HCT116 (cell line): ENCODE results near the gene PDZD8. TPM values are rescaled to one million over a fixed set of nuclear protein-coding genes. Genes with fewer than 3 reads are reported as not detected.

ENCODE experiments used
- ATAC-seq: fragments of 200-7000 bp; cut with Tn5 transposase; 2 replicates; pipeline ENCODE4 v1.9.1; 2020; ENCODE audit warnings: mild to moderate bottlenecking, moderate library complexity
- BruUV-seq: library from RNA; stranded (reverse); fragments of 400-500 nt; replicated peaks from 2 replicates; lab custom pipeline; 2021; lab: Mats Ljungman, UMichigan
- CTCF ChIA-PET: fragments of 300-600 bp; sonication (Branson Sonifier 250); formaldehyde crosslinking; loops from one replicate; lab custom pipeline; 2021; ENCODE audit warnings: antibody characterized with exemption; lab: Charles Lee
- POLR2A ChIA-PET: fragments of 300-600, 350-600 bp; sonication (Branson Sonifier 250); formaldehyde crosslinking; loops from one replicate; lab custom pipeline; 2021; ENCODE audit warnings: antibody characterized with exemption; lab: Charles Lee
- RAD21 ChIA-PET, 2 experiments: fragments of 300-600 bp; sonication (Branson Sonifier 250); formaldehyde crosslinking; loops; one replicate each; lab custom pipeline; 2023; ENCODE audit warnings: low total read pairs in 2 of 2; ENCODE audit not compliant: uncharacterized antibody in 2 of 2, unreplicated experiment in 2 of 2, low non-redundant PET in 1 of 2; lab: Charles Lee
- DNase-seq: peaks from one replicate; pipeline ENCODE4 v3.0.0-alpha.2; 2010; ENCODE audit warnings: low read depth, low spot score
- H2AFZ ChIP-seq: fragments of 200-600 bp; shearing (Covaris generic), sonication (generic); 2 replicates; pipeline ENCODE4 v1.6.1; 2017; ENCODE audit warnings: low read depth, mixed run types, mixed read lengths, antibody characterized with exemption, low read length; ENCODE audit not compliant: poor library complexity, severe bottlenecking
- H3K27ac ChIP-seq: 2 replicates; pipeline ENCODE4 v1.5.1; 2012; ENCODE audit warnings: low read depth, low read length
- H3K27me3 ChIP-seq: fragments of 200-600 bp; sonication (generic); 2 replicates; pipeline ENCODE4 v1.6.1; 2016; ENCODE audit warnings: mixed run types, low read length, mixed read lengths; ENCODE audit not compliant: insufficient read depth
- H3K36me3 ChIP-seq, 2 experiments: fragments of 200-500 bp in 1 of 2; fragments of 200-600 bp in 1 of 2; sonication (Bioruptor generic) in 1 of 2; sonication (generic) in 1 of 2; 2 replicates each; pipeline versions ENCODE4 v1.5.1 to v1.6.1; 2014 to 2016; ENCODE audit warnings: low read length in 2 of 2, inconsistent platforms in 1 of 2, mixed read lengths in 1 of 2, mixed run types in 1 of 2; ENCODE audit not compliant: insufficient read depth in 2 of 2, control insufficient read depth in 1 of 2
- H3K4me1 ChIP-seq, 2 experiments: fragments of 200-600 bp in 1 of 2; sonication (generic) in 1 of 2; 2 replicates each; pipeline versions ENCODE4 v1.5.1 to v1.6.1; 2012 to 2017; ENCODE audit warnings: low read length in 2 of 2, inconsistent platforms in 1 of 2, mild to moderate bottlenecking in 1 of 2, mixed read lengths in 1 of 2, mixed run types in 1 of 2, moderate library complexity in 1 of 2; ENCODE audit not compliant: insufficient read depth in 2 of 2, control insufficient read depth in 1 of 2
- H3K4me2 ChIP-seq: fragments of 200-600 bp; sonication (generic); 2 replicates; pipeline ENCODE4 v1.6.1; 2017; ENCODE audit warnings: mixed run types, low read length, mixed read lengths
- H3K4me3 ChIP-seq, 2 experiments: fragments of 200-600 bp in 1 of 2; sonication (generic) in 1 of 2; replicated peaks in 1 of 2; 2 replicates each; pipeline ENCODE4 v1.5.1; 2011 to 2016; ENCODE audit warnings: low read length in 2 of 2, control low read depth in 1 of 2, low read depth in 1 of 2, mild to moderate bottlenecking in 1 of 2, mixed read lengths in 1 of 2, mixed run types in 1 of 2
- H3K79me2 ChIP-seq: fragments of 200-600 bp; sonication (generic); 2 replicates; pipeline ENCODE4 v1.6.1; 2017; ENCODE audit warnings: mild to moderate bottlenecking, mixed run types, low read length, moderate library complexity, mixed read lengths; ENCODE audit not compliant: insufficient read depth
- H3K9ac ChIP-seq: fragments of 200-600 bp; sonication (generic); 2 replicates; pipeline ENCODE4 v1.6.1; 2016; ENCODE audit warnings: low read length, mixed read lengths
- H3K9me2 ChIP-seq: fragments of 200-600 bp; sonication (generic), shearing (Covaris generic); 2 replicates; pipeline ENCODE4 v1.6.1; 2017; ENCODE audit warnings: mixed run types, mild to moderate bottlenecking, moderate library complexity; ENCODE audit not compliant: insufficient read depth
- H3K9me3 ChIP-seq, 2 experiments: fragments of 200-500 bp in 1 of 2; fragments of 200-600 bp in 1 of 2; sonication (Bioruptor generic) in 1 of 2; sonication (generic) in 1 of 2; 2 replicates each; pipeline ENCODE4 v1.6.1; 2014 to 2017; ENCODE audit warnings: low read length in 2 of 2, mixed read lengths in 2 of 2, inconsistent platforms in 1 of 2, low read depth in 1 of 2, mild to moderate bottlenecking in 1 of 2, mixed run types in 1 of 2, moderate library complexity in 1 of 2; ENCODE audit not compliant: control insufficient read depth in 1 of 2, insufficient read depth in 1 of 2
- H4K20me1 ChIP-seq: fragments of 200-600 bp; sonication (generic), shearing (Covaris generic); 2 replicates; pipeline ENCODE4 v1.6.1; 2017; ENCODE audit warnings: mixed run types, mild to moderate bottlenecking, moderate library complexity; ENCODE audit not compliant: insufficient read depth
- ATF3 ChIP-seq: IDR thresholded peaks from 2 replicates; pipeline ENCODE4 v1.6.1; 2012
- CBX3 ChIP-seq: IDR thresholded peaks from 2 replicates; pipeline ENCODE4 v1.6.1; 2012; ENCODE audit warnings: low read depth
- CEBPB ChIP-seq: IDR thresholded peaks from 2 replicates; pipeline ENCODE4 v1.6.1; 2012; ENCODE audit warnings: low read depth
- CTCF ChIP-seq, 3 experiments: fragments of 200-600 bp in 1 of 3; sonication (generic) in 1 of 3; IDR thresholded peaks in 2 of 3; conservative IDR thresholded peaks in 1 of 3; 2 replicates each; pipeline ENCODE4 v1.5.1; 2012 to 2017; ENCODE audit warnings: low read depth in 2 of 3, low read length in 2 of 3, antibody characterized with exemption in 1 of 3, borderline replicate concordance in 1 of 3, control low read depth in 1 of 3, mild to moderate bottlenecking in 1 of 3, mixed read lengths in 1 of 3, mixed run types in 1 of 3, moderate library complexity in 1 of 3; ENCODE audit not compliant: insufficient read depth in 1 of 3
- EGR1 ChIP-seq: IDR thresholded peaks from 2 replicates; pipeline ENCODE4 v1.6.1; 2012; ENCODE audit warnings: low read depth
- EZH2 ChIP-seq: fragments of 200-600 bp; sonication (generic); IDR thresholded peaks from 2 replicates; pipeline ENCODE4 v1.6.1; 2017; ENCODE audit warnings: antibody characterized with exemption, mixed run types
- EZH2phosphoT487 ChIP-seq: fragments of 200-600 bp; IDR thresholded peaks from 2 replicates; pipeline ENCODE4 v1.6.1; 2018; ENCODE audit warnings: antibody characterized with exemption, borderline replicate concordance
- JUND ChIP-seq: IDR thresholded peaks from 2 replicates; pipeline ENCODE4 v1.6.1; 2012
- MAX ChIP-seq: IDR thresholded peaks from 2 replicates; pipeline ENCODE4 v1.6.1; 2012
- POLR2A ChIP-seq: IDR thresholded peaks from 2 replicates; pipeline ENCODE4 v1.7.0; 2011; ENCODE audit warnings: borderline replicate concordance; ENCODE audit not compliant: insufficient read depth, insufficient read length; ENCODE audit errors: extremely low read depth
- SIN3A ChIP-seq: IDR thresholded peaks from 2 replicates; pipeline ENCODE4 v1.6.1; 2012; ENCODE audit warnings: low read depth
- SP1 ChIP-seq: IDR thresholded peaks from 2 replicates; pipeline ENCODE4 v1.6.1; 2012; ENCODE audit warnings: low read depth
- SRF ChIP-seq: IDR thresholded peaks from 2 replicates; pipeline ENCODE4 v1.6.1; 2012; ENCODE audit warnings: low read depth
- ZBTB33 ChIP-seq: IDR thresholded peaks from 2 replicates; pipeline ENCODE4 v1.6.1; 2011; ENCODE audit warnings: mild to moderate bottlenecking, low read length, moderate library complexity; ENCODE audit not compliant: insufficient replicate concordance; ENCODE audit errors: extremely low read depth
- intact Hi-C: fragments of 100-400 bp; cut with micrococcal nuclease; formaldehyde crosslinking; loops from 2 replicates; pipeline ENCODE4 v1.10.0; 2022
- total RNA-seq: library from RNA; stranded (reverse); gene quantifications from one replicate; pipeline ENCODE4 v1.2.1, GENCODE V29; 2021; ENCODE audit not compliant: unreplicated experiment

The PDZD8 gene
- total RNA-seq, 1 experiment from 2014 or later, result 61.7 TPM

GRCh38 chr10:117386805-117387204, 11.6 kb upstream of the PDZD8 start:
- intact Hi-C loops, result no loop called here
- H3K9ac ChIP-seq, result no peak overlapping the region
- no peak overlapping the region for H3K4me2 ChIP-seq
- no peak overlapping the region for H2AFZ ChIP-seq
- no peaks in the 10 kb centered on the region for H3K36me3 ChIP-seq
- no peak for TF ChIP-seq JUND
- no peak for TF ChIP-seq CEBPB
- no peak for TF ChIP-seq MAX
- no peak for TF ChIP-seq CTCF (IDR thresholded peaks at IDR 0.05 in 2 of 3, conservative IDR thresholded peaks at IDR 0.05 in 1 of 3; ENCODE audit: borderline replicate concordance in 1 of 3, insufficient read depth in 1 of 3, low read depth in 2 of 3, low read length in 2 of 3)
- TF ChIP-seq CBX3, result no peak
- TF ChIP-seq ZBTB33, result no peak
- no peak for TF ChIP-seq SIN3A
- no peak for TF ChIP-seq EGR1
- TF ChIP-seq ATF3, result no peak
- no peak for TF ChIP-seq EZH2phosphoT487
- TF ChIP-seq EZH2, result no peak
- no peak for TF ChIP-seq POLR2A
- no peak for TF ChIP-seq SRF
- no peak for TF ChIP-seq SP1
- TF ChIP-seq, all 23 proteins: peak for 0
- H4K20me1 ChIP-seq, result no peaks in the 10 kb centered on the region
- ChIA-PET POLR2A (no interaction called here), CTCF (interaction anchor here (1.9 kb wide), 1 partner anchor 56 kb away, joined by 4 read pairs; no protein-coding TSS in a partner anchor), RAD21 (no interaction called here)
- no peak overlapping the region for H3K27ac ChIP-seq
- DNase-seq (no peak), ATAC-seq (no peak)
- no peaks in the 10 kb centered on the region for H3K79me2 ChIP-seq
- no peaks in the 10 kb centered on the region for H3K9me2 ChIP-seq
- H3K4me1 ChIP-seq, result no peaks in the 10 kb centered on the region
- H3K4me3 ChIP-seq, result no peak overlapping the region
- peaks cover 25% of the 10 kb centered on the region for H3K27me3 ChIP-seq
- no TSS peak for BruUV-seq
- H3K9me3 ChIP-seq, result no peaks in the 10 kb centered on the region
